Measurements from ENCODE around the gene AMHR2. TPM values are rescaled to one million over a fixed set of nuclear protein-coding genes. Genes with fewer than 3 reads are reported as not detected.

Gene AMHR2
- total RNA-seq, 2 experiments from 2014 or later = not detected

Other genes starting within 250 kb of the AMHR2 start
- 10 to 100 TPM; 53.6 to 60.2 TPM for gene ZNF740, start 243.1 kb upstream of the AMHR2 start, total RNA-seq
- 10 to 100 TPM; 28.1 to 38.3 TPM for gene CSAD, start 242.9 kb upstream of the AMHR2 start, total RNA-seq
- gene ITGB7, start 216.6 kb upstream of the AMHR2 start, total RNA-seq = 100 to 1,000 TPM; 415 to 420 TPM
- 10 to 100 TPM; 38.1 to 40.3 TPM for gene RARG, start 191.6 kb upstream of the AMHR2 start, total RNA-seq
- gene ESPL1, start 155.6 kb upstream of the AMHR2 start, total RNA-seq = 10 to 100 TPM; 90.5 to 91.0 TPM
- gene PFDN5, start 128.3 kb upstream of the AMHR2 start, total RNA-seq = 100 to 1,000 TPM; 388 to 425 TPM
- gene MYG1, start 124.2 kb upstream of the AMHR2 start, total RNA-seq = 10 to 100 TPM; 44.8 to 51.2 TPM
- 10 to 100 TPM; 65.0 to 67.0 TPM for gene AAAS, start 102.2 kb upstream of the AMHR2 start, total RNA-seq
- gene SP7, start 87.5 kb upstream of the AMHR2 start, total RNA-seq = not detected
- 10 to 100 TPM; 88.7 to 96.2 TPM for gene SP1, start 43.7 kb upstream of the AMHR2 start, total RNA-seq
- gene PRR13, start 17.9 kb downstream of the AMHR2 start, total RNA-seq = 100 to 1,000 TPM; 218 to 231 TPM
- gene PCBP2, start 28.2 kb downstream of the AMHR2 start, total RNA-seq = 100 to 1,000 TPM; 824 to 837 TPM
- 10 to 100 TPM; 24.6 to 30.0 TPM for gene MAP3K12, start 75.6 kb downstream of the AMHR2 start, total RNA-seq
- gene TARBP2, start 77.4 kb downstream of the AMHR2 start, total RNA-seq = 10 to 100 TPM; 32.3 to 34.9 TPM
- not detected for gene NPFF, start 83.6 kb downstream of the AMHR2 start, total RNA-seq
- 10 to 100 TPM; 30.2 to 33.5 TPM for gene ATF7, start 202.5 kb downstream of the AMHR2 start, total RNA-seq